Subcutaneous adipose tissue (tissue), 4 donors: Measurements from ENCODE around the gene SKI. TPM values are rescaled to one million over a fixed set of nuclear protein-coding genes. Genes with fewer than 3 reads are reported as not detected.

Source experiments
- total RNA-seq, 4 donors: library from RNA; depleted of rRNA; stranded (reverse); fragments of >200 nt; gene quantifications; one replicate each; pipeline ENCODE4 v1.1.0, GENCODE V29; 2016
- TF ChIP-seq, protein P1 (sequence below): fragments of 450-650 bp; IDR thresholded peaks from one replicate; pipeline ENCODE4 v1.5.1; 2016; ENCODE audit warnings: low read depth, mild to moderate bottlenecking, control low read depth, antibody characterized with exemption, moderate library complexity

The SKI gene
- total RNA-seq, 4 donors from 2014 or later, result 24.3 to 67.6 (median 27.8) TPM

DNA sequence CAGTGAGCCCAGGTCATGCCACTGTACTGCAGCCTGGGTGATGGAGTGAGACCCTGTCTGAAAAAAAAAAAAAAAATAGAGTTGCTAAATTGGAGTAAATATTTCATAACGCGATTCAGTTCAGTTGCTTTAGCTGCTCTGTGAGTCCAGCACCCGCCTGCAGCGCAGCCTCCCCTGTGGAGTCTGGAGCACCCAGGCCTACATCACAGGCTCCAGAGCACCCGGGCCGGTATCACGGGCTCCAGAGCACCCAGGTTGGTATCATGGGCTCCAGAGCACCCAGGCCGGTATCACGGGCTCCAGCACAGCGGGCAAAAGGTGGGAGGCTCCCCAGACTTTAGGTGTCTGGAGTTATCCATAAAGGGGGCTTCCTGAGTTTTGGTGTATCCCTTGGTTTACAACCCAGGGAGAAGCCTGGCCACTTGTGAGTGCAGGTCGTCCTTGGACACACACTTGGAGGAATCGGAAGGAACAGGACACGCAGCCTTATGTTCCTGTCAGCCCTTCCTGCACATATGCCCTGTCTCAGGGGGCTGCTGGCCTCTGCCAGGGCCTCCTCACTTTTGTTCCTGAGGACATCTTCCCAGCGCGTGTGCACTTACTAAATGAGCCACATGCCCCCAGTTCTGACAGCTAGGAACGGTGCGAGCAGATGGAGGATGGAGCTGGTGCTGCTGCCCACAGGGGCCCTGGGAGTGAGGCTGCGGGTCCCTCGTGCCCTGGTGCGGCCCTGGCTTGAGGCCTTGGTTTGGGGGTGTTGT, 25.1 kb downstream of the SKI start:
- TF ChIP-seq, protein P1, sequence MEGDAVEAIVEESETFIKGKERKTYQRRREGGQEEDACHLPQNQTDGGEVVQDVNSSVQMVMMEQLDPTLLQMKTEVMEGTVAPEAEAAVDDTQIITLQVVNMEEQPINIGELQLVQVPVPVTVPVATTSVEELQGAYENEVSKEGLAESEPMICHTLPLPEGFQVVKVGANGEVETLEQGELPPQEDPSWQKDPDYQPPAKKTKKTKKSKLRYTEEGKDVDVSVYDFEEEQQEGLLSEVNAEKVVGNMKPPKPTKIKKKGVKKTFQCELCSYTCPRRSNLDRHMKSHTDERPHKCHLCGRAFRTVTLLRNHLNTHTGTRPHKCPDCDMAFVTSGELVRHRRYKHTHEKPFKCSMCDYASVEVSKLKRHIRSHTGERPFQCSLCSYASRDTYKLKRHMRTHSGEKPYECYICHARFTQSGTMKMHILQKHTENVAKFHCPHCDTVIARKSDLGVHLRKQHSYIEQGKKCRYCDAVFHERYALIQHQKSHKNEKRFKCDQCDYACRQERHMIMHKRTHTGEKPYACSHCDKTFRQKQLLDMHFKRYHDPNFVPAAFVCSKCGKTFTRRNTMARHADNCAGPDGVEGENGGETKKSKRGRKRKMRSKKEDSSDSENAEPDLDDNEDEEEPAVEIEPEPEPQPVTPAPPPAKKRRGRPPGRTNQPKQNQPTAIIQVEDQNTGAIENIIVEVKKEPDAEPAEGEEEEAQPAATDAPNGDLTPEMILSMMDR, result no peak

- TF ChIP-seq, protein P1, result no peak
These were observed 25.8 kb downstream of the SKI start for GRCh38 chr1:2253797-2254480.

GRCh38 chr1:2255047-2255419, 26.9 kb downstream of the SKI start:
- TF ChIP-seq, protein P1, result no peak

GRCh38 chr1:2255420-2256369, 27.6 kb downstream of the SKI start:
- TF ChIP-seq, protein P1, result no peak

DNA sequence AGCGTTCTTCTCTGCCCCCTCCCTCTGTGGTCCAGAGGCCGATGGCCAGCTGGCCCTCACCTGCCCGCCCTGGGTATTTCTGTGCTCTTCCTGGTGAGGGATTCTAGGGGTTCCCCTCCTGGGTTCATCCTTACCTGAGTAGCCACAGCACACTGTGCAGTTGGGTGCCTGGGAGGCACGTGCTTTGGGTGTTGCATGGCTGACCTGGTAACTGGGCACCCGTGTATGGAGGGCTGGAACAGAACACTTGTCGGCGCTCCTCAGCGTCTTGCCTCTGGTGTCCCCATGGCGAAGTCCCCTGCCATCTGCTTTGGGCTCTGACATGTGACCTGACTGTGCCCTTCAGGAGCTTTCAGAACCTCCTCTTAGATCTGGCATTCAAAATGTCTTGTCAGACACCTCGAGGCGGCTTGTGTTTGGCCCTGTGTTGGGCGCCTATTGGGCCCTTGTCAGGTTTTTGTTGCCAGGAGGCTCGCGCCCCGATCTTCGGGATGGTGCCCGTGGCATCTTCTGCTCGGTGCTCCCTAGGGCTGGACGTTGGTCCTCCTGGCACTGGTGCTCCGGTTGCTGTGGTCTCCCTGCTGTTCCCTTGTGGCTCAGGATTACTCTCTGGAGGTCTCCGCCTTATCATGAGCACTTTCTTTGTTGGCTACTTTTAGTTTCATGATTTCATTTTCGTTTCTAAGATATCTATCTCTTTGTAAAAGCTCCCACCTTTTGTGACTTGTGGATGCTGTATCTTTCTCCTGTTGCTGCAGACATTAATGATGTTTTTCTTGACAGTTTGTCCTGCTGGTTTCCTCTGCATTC, 28.5 kb downstream of the SKI start:
- TF ChIP-seq, protein P1, result no peak

DNA sequence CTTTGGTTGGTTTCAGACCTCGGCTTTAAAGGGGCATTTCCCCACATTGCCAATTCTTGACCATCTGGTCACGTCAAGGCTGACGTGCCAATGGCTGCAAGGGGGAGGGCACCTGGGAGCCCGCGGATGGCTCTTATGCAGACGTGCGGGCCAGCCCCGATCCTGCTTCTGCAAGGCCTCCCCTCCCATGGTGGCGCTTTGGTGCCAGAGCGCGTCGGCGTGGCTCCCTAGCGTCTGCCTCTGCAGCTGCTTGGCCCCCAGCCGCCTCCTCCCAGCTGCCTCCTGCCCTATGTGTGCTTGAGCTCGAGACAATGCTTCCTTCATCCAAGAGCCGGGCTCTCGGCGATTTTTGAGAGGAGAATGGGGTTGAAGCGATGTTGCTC, 29.1 kb downstream of the SKI start:
- TF ChIP-seq, protein P1, result no peak
